MCF 10A (cell line): ENCODE results near the gene ADAMTSL1. TPM values are rescaled to one million over a fixed set of nuclear protein-coding genes. Genes with fewer than 3 reads are reported as not detected.

Source experiments
- BruUV-seq: library from RNA; stranded (reverse); fragments of 400-500 nt; replicated peaks from 2 replicates; lab custom pipeline; 2021; lab: Mats Ljungman, UMichigan
- CTCF ChIA-PET: fragments of 300-600 bp; sonication (Branson Sonifier 250); formaldehyde crosslinking; extraction: SDS; loops from one replicate; lab custom pipeline; 2021; ENCODE audit warnings: antibody characterized with exemption, inconsistent platforms; lab: Yijun Ruan, JAX
- POLR2A ChIA-PET: fragments of 300-600, 350-650 bp; sonication (Branson Sonifier 250); formaldehyde crosslinking; extraction: SDS; loops from one replicate; lab custom pipeline; 2020; ENCODE audit warnings: antibody characterized with exemption, inconsistent platforms; lab: Yijun Ruan, JAX
- DNase-seq: peaks from one replicate; pipeline ENCODE4 v3.0.0-alpha.2; 2018; ENCODE audit not compliant: unreplicated experiment
- H3K27ac Mint-ChIP-seq: one replicate; pipeline ENCODE4 v1.8.0; 2022; ENCODE audit warnings: mild to moderate bottlenecking, low read depth, mixed read lengths; ENCODE audit not compliant: unreplicated experiment
- H3K27me3 Mint-ChIP-seq: one replicate; pipeline ENCODE4 v1.8.0; 2022; ENCODE audit warnings: mixed read lengths; ENCODE audit not compliant: insufficient read depth, unreplicated experiment
- H3K36me3 Mint-ChIP-seq: one replicate; pipeline ENCODE4 v1.8.0; 2022; ENCODE audit warnings: mild to moderate bottlenecking, moderate library complexity, mixed read lengths; ENCODE audit not compliant: insufficient read depth, unreplicated experiment
- H3K4me1 Mint-ChIP-seq: one replicate; pipeline ENCODE4 v1.8.0; 2022; ENCODE audit warnings: mixed read lengths; ENCODE audit not compliant: insufficient read depth, unreplicated experiment
- H3K4me3 Mint-ChIP-seq: one replicate; pipeline ENCODE4 v1.8.0; 2022; ENCODE audit warnings: mild to moderate bottlenecking, moderate library complexity, mixed read lengths; ENCODE audit not compliant: unreplicated experiment
- H3K9me3 Mint-ChIP-seq: one replicate; pipeline ENCODE4 v1.8.0; 2022; ENCODE audit warnings: mixed read lengths; ENCODE audit not compliant: unreplicated experiment
- CTCF ChIP-seq: fragments of 200-600 bp; IDR thresholded peaks from one replicate; pipeline ENCODE4 v1.8.0; 2022; ENCODE audit warnings: antibody characterized with exemption, mild to moderate bottlenecking; ENCODE audit not compliant: unreplicated experiment
- intact Hi-C: fragments of 100-400 bp; cut with micrococcal nuclease; formaldehyde crosslinking; loops from 2 replicates; pipeline ENCODE4 v1.14.1; 2022
- total RNA-seq: library from RNA; stranded (reverse); gene quantifications from 2 replicates; pipeline ENCODE4 v1.2.3, GENCODE V29; 2022

ADAMTSL1 gene
- total RNA-seq, 1 experiment from 2014 or later = not detected

GRCh38 chr9:18568973-18569372 lies 95.0 kb downstream of the ADAMTSL1 start:
- H3K36me3 Mint-ChIP-seq = no peaks in the 10 kb centered on the region
- H3K4me1 Mint-ChIP-seq = peaks cover 13% of the 10 kb centered on the region
- CTCF ChIA-PET = interaction anchor here (0.6 to 1.0 kb wide), 3 partner anchors 9 to 144 kb away, joined by 3 to 4 read pairs (median 3); no protein-coding TSS in a partner anchor
- H3K27me3 Mint-ChIP-seq = no peaks in the 10 kb centered on the region
- intact Hi-C loops = loop anchor here (5.0 kb wide), 1 partner anchor 127 kb away; no protein-coding TSS in a partner anchor
- BruUV-seq = no TSS peak
- H3K27ac Mint-ChIP-seq = no peak overlapping the region
- DNase-seq = no peak
- TF ChIP-seq CTCF = no peak
- no peak overlapping the region for H3K4me3 Mint-ChIP-seq
- H3K9me3 Mint-ChIP-seq = no peaks in the 10 kb centered on the region
- POLR2A ChIA-PET = no interaction called here

DNA sequence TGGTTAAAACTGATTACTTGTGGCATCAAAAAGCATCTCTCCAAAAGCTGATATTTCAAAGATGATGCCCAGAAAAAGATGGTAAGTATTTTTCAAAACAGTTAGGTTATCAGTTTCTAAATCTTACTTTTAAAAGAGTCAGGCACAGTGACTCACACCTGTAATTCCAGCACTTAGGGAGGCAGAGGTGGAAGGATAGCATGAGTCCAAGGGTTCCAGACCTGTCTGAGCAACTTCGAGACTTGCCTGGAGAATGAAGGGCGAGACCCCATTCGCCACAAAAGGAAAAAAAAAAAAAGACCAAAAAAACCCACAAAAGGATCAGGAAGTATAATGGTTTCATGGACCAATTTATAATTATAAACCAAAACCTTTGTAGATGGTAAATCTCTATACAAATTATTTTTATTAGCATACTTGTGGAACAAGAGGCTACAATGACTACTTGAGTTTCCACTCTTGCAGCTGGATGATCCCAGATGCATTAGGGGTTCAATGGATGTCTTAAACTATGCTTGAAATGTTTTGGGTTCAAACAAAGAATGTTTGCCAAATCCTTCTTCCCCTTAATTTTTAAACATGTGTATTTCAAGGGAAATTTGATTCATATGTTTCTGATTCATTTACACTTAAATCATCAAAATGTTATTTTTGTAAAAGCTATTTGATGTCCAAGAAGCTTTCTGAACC lies 96.1 kb downstream of the ADAMTSL1 start:
- CTCF ChIA-PET = interaction anchor here (0.6 kb wide), 1 partner anchor 10 kb away, joined by 3 read pairs; no protein-coding TSS in a partner anchor
- DNase-seq = no peak
- Mint-ChIP-seq H3K4me3 (no peak overlapping the region), H3K9me3 (no peaks in the 10 kb centered on the region), H3K27ac (no peak overlapping the region), H3K36me3 (no peaks in the 10 kb centered on the region), H3K27me3 (no peaks in the 10 kb centered on the region), H3K4me1 (peaks cover 13% of the 10 kb centered on the region)
- intact Hi-C loops = loop anchor here (5.0 kb wide), 1 partner anchor 128 kb away; no protein-coding TSS in a partner anchor
- no TSS peak for BruUV-seq
- POLR2A ChIA-PET = no interaction called here
- no peak for TF ChIP-seq CTCF

DNA sequence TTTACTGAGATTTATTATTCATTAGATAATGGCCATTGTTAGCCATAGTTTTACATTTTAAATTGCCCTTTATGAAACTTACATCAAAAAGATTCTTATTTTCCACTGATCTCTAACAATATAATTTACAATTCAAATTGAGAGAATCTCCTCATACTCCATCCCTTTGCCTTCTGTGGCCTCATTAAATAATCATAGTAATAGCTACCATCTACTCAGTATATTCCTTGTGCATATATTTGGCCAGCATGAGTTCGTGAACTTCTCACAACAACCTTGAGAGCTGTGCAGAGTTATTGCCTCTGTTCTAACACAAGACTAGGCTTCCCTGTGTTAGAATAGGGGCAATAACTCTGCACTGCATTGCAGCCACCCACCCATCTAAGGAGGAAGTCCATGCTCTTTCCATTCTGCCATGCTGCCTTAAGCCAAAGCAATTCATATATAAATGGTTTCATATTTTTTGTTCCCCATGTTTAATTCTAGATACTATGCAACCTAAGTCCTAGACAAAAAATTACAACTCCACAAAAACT lies 99.1 kb downstream of the ADAMTSL1 start:
- CTCF ChIA-PET = interaction anchor here (1.1 kb wide), 1 partner anchor 318 kb away, joined by 3 read pairs; no protein-coding TSS in a partner anchor
- POLR2A ChIA-PET = no interaction called here
- H3K27me3 Mint-ChIP-seq = no peaks in the 10 kb centered on the region
- no peak overlapping the region for H3K27ac Mint-ChIP-seq
- H3K36me3 Mint-ChIP-seq = no peaks in the 10 kb centered on the region
- H3K4me3 Mint-ChIP-seq = no peak overlapping the region
- intact Hi-C loops = no loop called here
- no TSS peak for BruUV-seq
- H3K9me3 Mint-ChIP-seq = no peaks in the 10 kb centered on the region
- no peak for DNase-seq
- no peak for TF ChIP-seq CTCF
- peaks cover 5% of the 10 kb centered on the region for H3K4me1 Mint-ChIP-seq

DNA sequence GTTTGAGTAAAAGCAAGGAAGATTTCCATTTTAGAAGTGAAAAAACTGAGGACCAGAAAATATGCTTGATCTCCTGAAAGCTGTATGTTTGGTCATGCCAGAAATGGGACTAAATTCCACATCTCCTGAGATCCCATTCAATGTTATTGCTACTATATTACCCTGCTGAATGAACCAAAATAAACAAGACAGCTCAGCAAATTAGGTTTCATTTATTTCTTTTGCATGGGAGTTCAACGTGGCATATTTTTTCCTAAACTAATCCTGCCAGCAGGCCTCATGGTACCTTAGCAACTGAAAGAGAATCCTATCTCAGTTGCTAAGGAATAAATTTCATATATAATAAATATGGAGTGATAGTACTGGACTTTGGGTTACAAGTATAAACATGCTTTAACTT lies 101.7 kb downstream of the ADAMTSL1 start:
- Mint-ChIP-seq H3K27ac (no peak overlapping the region), H3K27me3 (no peaks in the 10 kb centered on the region), H3K4me3 (no peak overlapping the region), H3K36me3 (no peaks in the 10 kb centered on the region), H3K4me1 (no peaks in the 10 kb centered on the region), H3K9me3 (no peaks in the 10 kb centered on the region)
- DNase-seq = no peak
- no peak for TF ChIP-seq CTCF
- intact Hi-C loops = no loop called here
- POLR2A ChIA-PET = no interaction called here
- CTCF ChIA-PET = no interaction called here
- BruUV-seq = no TSS peak
